AG09319 (cell line): ENCODE data around the gene COL23A1.

Source experiments
- DNase-seq: peaks from one replicate; pipeline ENCODE4 v3.0.0-alpha.2; 2010; ENCODE audit warnings: low read depth; ENCODE audit errors: extremely low read depth
- TF ChIP-seq, protein P1 (sequence below): IDR thresholded peaks from 2 replicates; pipeline ENCODE4 v1.5.1; 2011; ENCODE audit warnings: low read depth, mild to moderate bottlenecking, inconsistent platforms, low read length, moderate library complexity

The COL23A1 gene

DNA sequence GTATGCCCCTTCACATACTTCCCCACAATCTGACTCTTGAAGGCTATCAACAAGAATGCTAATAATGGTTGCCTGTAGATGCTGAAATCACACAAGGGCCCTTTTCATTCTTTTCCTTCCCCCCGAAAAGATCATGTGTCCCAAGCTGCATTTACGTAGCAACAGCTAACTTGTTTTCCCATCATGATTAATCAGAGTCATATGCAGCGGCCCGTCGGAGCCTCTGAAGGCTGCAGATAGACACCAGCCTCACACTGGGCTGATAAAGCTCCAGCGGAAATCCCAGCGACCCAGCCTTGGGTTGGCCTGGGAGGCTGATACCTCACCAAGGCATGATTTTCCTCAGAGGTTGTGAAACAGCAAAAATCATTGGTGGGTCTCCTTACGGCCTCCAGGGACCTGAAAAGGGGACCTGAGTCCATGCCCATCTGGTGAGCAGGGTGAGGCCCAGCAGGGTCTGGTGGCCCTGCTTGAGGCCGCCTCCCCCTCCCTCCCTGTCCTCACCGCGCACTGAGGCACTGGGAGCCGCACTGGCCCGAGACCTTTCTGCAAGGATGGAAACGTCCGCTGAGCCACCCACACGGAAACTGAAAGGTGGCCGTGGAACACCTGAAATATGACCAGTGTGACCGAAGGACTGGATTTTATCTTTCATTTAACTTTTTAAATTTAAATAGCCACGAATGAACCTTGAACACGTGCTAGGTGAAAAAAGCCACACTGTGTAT is 243.4 kb downstream of the COL23A1 start:
- TF ChIP-seq, protein P1, sequence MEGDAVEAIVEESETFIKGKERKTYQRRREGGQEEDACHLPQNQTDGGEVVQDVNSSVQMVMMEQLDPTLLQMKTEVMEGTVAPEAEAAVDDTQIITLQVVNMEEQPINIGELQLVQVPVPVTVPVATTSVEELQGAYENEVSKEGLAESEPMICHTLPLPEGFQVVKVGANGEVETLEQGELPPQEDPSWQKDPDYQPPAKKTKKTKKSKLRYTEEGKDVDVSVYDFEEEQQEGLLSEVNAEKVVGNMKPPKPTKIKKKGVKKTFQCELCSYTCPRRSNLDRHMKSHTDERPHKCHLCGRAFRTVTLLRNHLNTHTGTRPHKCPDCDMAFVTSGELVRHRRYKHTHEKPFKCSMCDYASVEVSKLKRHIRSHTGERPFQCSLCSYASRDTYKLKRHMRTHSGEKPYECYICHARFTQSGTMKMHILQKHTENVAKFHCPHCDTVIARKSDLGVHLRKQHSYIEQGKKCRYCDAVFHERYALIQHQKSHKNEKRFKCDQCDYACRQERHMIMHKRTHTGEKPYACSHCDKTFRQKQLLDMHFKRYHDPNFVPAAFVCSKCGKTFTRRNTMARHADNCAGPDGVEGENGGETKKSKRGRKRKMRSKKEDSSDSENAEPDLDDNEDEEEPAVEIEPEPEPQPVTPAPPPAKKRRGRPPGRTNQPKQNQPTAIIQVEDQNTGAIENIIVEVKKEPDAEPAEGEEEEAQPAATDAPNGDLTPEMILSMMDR, result no peak

DNA sequence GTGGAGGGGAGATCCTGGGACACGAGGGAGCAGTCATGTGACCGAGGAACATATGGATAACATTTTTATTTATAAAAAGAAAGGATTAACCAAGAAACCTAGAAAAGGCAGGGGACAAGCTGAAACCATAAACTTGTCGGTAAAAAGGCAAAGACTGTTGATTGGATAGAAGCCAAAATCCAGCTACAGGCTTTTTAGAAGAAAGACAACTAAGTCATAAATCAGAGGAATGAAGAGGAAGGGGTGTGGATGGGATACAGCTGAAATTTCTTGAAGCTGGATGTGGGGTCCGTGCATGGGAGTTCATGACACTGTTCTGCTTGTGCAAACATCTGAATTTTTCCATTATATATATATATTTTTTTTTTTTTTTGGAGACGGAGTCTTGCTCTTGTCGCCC is 246.9 kb downstream of the COL23A1 start:
- no peak for DNase-seq
- TF ChIP-seq, protein P1, result no peak

More for the DNA sequence above, 243.4 kb downstream of the COL23A1 start:
- DNase-seq, result no peak

DNA sequence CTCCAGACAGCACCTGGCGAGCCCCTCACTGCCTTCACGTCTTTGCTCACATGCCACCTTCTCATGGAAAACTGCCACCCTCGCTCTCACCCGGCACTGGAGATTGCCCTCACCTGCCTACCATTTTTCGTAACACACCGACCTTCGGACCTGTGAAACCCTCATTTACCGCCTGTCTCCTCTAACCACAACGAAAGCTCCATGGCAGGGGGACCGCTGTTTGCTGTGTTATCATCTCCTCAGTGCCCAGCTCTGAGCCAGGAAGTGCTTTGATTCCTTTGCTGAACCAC is 248.4 kb downstream of the COL23A1 start:
- no peak for DNase-seq
- TF ChIP-seq, protein P1, result no peak

DNA sequence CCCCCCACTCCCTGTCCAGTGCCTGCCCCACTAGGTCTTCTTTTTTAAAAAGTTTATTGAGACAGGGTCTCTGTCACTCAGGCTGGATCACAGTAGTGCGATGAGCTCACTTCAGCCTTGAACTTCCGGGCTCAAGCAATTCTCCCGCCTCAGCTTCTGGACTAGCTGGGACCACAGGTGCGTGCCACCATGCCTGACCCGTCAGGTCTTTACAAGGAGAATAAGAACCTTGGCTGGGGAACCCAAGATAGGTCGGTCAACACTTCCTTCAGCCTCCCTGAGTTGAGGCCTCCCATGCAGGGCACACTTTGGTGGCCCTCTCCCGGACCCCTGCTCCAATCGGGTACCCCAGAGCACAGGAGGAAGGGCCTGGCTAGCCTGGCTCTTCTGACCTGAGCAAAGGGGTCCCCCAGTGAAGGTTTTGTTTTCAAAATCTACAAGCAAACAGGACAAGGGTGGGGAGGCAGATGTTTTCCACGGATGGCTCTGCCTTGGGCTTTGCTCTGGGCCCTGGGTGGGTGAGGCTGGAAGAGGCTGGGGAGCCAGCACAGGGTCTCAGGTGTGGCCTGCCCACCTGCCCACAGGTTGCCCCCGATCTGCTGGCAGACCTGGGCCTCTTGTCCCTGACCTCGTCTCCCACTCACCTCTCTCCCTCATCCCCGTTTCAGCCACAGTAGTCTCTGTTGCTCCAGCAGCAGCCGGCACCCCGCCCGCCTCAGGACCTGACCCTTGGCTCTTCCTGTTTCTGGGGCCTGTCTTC is 248.9 kb downstream of the COL23A1 start:
- no peak for DNase-seq
- TF ChIP-seq, protein P1, result no peak

DNA sequence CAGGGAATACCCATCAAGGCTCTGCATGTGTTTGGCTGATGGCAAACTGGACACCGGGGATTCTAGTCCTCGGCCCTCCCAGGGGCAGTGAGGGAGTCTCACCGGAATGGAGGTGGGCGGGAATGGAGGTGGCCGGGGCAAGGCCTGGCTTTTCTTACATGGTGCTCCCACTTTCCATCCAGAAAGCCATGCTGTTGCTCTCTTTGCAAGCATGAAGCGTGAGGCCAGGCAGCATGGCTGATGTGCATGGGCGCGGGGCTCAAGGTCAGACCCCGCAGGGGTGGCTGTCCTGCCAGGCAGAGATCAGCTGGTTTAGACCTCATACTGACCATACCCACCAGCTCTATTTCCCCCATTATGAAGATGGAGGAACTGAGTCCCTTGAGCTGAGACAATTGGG is 249.6 kb downstream of the COL23A1 start:
- TF ChIP-seq, protein P1, result no peak
- DNase-seq, result no peak

DNA sequence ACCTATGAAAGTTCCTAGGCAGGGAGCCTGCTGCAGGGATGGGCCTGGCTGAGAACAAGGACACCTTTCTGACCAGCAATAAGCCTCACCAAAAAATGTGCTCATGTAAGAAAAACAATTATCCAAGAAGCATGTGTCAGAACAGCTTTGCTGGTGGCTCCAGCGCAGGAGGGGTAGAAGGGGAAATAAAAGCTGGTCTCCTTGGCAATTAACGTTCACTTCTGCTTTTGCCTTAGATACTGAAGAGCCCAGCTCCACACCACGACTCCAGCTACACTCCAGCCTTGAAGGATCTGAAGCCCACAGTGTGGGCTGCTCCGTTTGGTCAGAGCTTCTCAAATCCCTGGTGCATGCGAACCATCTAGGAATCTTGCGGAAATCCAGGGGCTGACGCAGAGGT is 250.0 kb downstream of the COL23A1 start:
- no peak for DNase-seq
- TF ChIP-seq, protein P1, result no peak

DNA sequence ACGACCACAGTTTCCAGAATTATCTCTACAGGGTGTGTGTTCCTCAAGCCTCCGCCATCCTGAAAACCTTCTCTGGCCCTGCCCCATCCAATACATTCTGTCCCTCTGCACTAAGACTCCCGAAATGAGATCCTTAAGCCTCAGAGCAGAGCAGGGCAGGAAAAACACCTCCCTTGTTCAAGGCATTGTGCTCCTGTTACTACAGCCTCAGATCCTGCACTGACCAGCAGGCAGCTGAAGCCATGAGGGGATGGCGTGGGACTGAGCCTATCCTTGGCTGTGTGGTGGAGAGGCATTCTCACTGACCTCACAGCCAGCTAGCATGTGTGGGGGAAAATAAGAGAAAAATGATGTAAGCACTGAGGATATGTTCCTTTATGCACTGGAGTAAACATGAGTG is 250.9 kb downstream of the COL23A1 start:
- no peak for DNase-seq
- TF ChIP-seq, protein P1, result no peak
